Smooth muscle cell (in vitro differentiated cells): ENCODE data around the gene MCTP2. TPM values are rescaled to one million over a fixed set of nuclear protein-coding genes. Genes with fewer than 3 reads are reported as not detected.

ENCODE experiments used
- DNase-seq: peaks from one replicate; lab custom pipeline; 2025; ENCODE audit not compliant: unreplicated experiment; lab: John Stamatoyannopoulos, UW
- H2AFZ ChIP-seq: fragments of 200-600 bp; sonication (generic); 2 replicates; pipeline ENCODE4 v1.6.0; 2016; ENCODE audit warnings: antibody characterized with exemption, low read depth, mild to moderate bottlenecking
- H3F3A ChIP-seq: fragments of 200-600 bp; sonication (generic); 2 replicates; pipeline ENCODE4 v1.6.0; 2017; ENCODE audit warnings: antibody characterized with exemption, low read depth
- H3K27ac ChIP-seq: fragments of 200-600 bp; sonication (generic); 2 replicates; pipeline ENCODE4 v1.5.1; 2016; ENCODE audit warnings: low read depth, mild to moderate bottlenecking
- H3K27me3 ChIP-seq: fragments of 200-600 bp; sonication (generic); 2 replicates; pipeline ENCODE4 v1.6.1; 2016; ENCODE audit warnings: low read depth, mild to moderate bottlenecking
- H3K36me3 ChIP-seq: fragments of 200-600 bp; sonication (generic); 2 replicates; pipeline ENCODE4 v1.5.1; 2016; ENCODE audit warnings: low read depth
- H3K4me1 ChIP-seq: fragments of 200-600 bp; sonication (generic); 2 replicates; pipeline ENCODE4 v1.5.1; 2016; ENCODE audit warnings: low read depth
- H3K4me2 ChIP-seq: fragments of 200-600 bp; sonication (generic); 2 replicates; pipeline ENCODE4 v1.6.0; 2016; ENCODE audit warnings: mild to moderate bottlenecking
- H3K4me3 ChIP-seq: fragments of 200-600 bp; sonication (generic); 2 replicates; pipeline ENCODE4 v1.5.1; 2016; ENCODE audit warnings: mild to moderate bottlenecking
- H3K79me2 ChIP-seq: fragments of 200-600 bp; sonication (generic); 2 replicates; pipeline ENCODE4 v1.6.0; 2016; ENCODE audit warnings: low read depth, mild to moderate bottlenecking
- H3K9ac ChIP-seq: fragments of 200-600 bp; sonication (generic); 2 replicates; pipeline ENCODE4 v1.6.0; 2016; ENCODE audit warnings: low read depth
- H3K9me3 ChIP-seq: fragments of 200-600 bp; sonication (generic); replicated peaks from 2 replicates; pipeline ENCODE4 v1.5.1; 2016; ENCODE audit warnings: low read depth
- H4K20me1 ChIP-seq: fragments of 200-600 bp; sonication (generic); 2 replicates; pipeline ENCODE4 v1.6.0; 2016; ENCODE audit warnings: low read depth
- WGBS: methylation state at CpG from one replicate; pipeline ENCODE4 v1.1.7; 2016; ENCODE audit warnings: low lambda C conversion rate; 5-methylcytosine and 5-hydroxymethylcytosine counted together
- polyA plus RNA-seq: library from polyadenylated mRNA; unstranded; fragments of >200 nt; fragmentation: Nextera tagmentation; extraction: Ambion mirVana; gene quantifications from 2 replicates; pipeline ENCODE4 v1.2.1, GENCODE V29; 2016
- total RNA-seq: library from RNA; depleted of rRNA; stranded (reverse); fragments of >200 nt; gene quantifications from 2 replicates; pipeline ENCODE4 v1.2.3, GENCODE V29; 2014
- TF ChIP-seq, protein P1 (sequence below): fragments of 200-600 bp; sonication (generic); IDR thresholded peaks from 2 replicates; pipeline ENCODE4 v1.5.1; 2017; ENCODE audit warnings: borderline replicate concordance, mild to moderate bottlenecking, antibody characterized with exemption; ENCODE audit not compliant: insufficient read depth, poor library complexity, severe bottlenecking

MCTP2 gene
- total and polyA plus RNA-seq, 2 experiments from 2014 or later: 12.1 to 32.1 TPM

GRCh38 chr15:94212291-94212690, 19.1 kb upstream of the MCTP2 start:
- H3K9me3 ChIP-seq: no peaks in the 10 kb centered on the region
- no peak overlapping the region for H3K27ac ChIP-seq
- no peak overlapping the region for H3K4me3 ChIP-seq
- H3F3A ChIP-seq: no peaks in the 10 kb centered on the region
- no peak overlapping the region for H3K4me2 ChIP-seq
- H3K27me3 ChIP-seq: no peaks in the 10 kb centered on the region
- no peaks in the 10 kb centered on the region for H3K4me1 ChIP-seq
- H3K9ac ChIP-seq: no peak overlapping the region
- no peaks in the 10 kb centered on the region for H3K36me3 ChIP-seq
- TF ChIP-seq, protein P1, sequence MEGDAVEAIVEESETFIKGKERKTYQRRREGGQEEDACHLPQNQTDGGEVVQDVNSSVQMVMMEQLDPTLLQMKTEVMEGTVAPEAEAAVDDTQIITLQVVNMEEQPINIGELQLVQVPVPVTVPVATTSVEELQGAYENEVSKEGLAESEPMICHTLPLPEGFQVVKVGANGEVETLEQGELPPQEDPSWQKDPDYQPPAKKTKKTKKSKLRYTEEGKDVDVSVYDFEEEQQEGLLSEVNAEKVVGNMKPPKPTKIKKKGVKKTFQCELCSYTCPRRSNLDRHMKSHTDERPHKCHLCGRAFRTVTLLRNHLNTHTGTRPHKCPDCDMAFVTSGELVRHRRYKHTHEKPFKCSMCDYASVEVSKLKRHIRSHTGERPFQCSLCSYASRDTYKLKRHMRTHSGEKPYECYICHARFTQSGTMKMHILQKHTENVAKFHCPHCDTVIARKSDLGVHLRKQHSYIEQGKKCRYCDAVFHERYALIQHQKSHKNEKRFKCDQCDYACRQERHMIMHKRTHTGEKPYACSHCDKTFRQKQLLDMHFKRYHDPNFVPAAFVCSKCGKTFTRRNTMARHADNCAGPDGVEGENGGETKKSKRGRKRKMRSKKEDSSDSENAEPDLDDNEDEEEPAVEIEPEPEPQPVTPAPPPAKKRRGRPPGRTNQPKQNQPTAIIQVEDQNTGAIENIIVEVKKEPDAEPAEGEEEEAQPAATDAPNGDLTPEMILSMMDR: no peak
- WGBS: 68% methylated on average over 5 of the region's 5 CpGs
- no peaks in the 10 kb centered on the region for H3K79me2 ChIP-seq
- no peak for DNase-seq
- H4K20me1 ChIP-seq: no peaks in the 10 kb centered on the region
- no peak overlapping the region for H2AFZ ChIP-seq

DNA sequence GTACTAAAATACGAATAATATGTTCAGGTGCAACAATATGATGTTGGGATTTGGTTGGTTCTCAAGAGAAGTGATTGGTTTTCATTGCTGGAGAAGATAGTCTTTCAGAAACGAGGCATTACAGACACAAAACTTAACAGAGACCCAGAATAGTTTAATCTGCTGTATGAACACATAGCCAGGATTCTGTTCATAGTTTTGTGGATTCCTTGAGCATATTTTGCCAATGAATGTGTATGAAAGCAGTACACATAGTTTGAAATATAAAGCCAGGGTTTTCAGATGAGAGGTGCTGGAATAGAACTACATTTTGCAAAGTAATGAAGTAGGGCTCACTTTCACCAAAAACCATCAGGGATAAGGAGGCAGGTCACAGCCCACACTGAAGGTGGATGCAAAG, 5.7 kb upstream of the MCTP2 start:
- no peak for DNase-seq
- no peaks in the 10 kb centered on the region for H3K9me3 ChIP-seq
- no peak overlapping the region for H3K9ac ChIP-seq
- H2AFZ ChIP-seq: no peak overlapping the region
- peaks cover 6% of the 10 kb centered on the region for H3K4me1 ChIP-seq
- H4K20me1 ChIP-seq: no peaks in the 10 kb centered on the region
- peaks cover 2% of the 10 kb centered on the region for H3F3A ChIP-seq
- H3K27ac ChIP-seq: no peak overlapping the region
- no peaks in the 10 kb centered on the region for H3K36me3 ChIP-seq
- H3K4me3 ChIP-seq: no peak overlapping the region
- 51% methylated on average over 2 of the region's 2 CpGs for WGBS
- TF ChIP-seq, protein P1: no peak
- no peaks in the 10 kb centered on the region for H3K27me3 ChIP-seq
- H3K79me2 ChIP-seq: no peaks in the 10 kb centered on the region
- H3K4me2 ChIP-seq: peak overlapping the region; percentile 3

DNA sequence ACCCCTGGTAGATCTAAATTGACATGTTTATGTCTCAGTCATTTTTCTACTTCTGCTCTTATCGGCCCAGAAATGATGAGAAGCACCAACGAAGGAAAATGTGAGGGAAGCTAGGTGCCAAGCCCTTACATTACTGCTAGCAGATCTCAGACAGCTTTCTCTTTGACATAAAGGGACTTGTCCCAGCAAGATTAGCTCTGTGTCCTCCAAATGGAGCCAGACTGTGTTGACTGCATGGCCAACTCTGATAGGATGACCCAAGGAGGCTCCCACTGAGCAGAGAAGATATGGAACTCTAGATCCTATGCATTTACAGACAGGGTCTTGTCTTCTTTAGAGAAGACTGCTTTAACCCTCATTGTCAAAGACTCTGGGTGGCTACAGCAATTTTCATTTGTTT, 2.8 kb upstream of the MCTP2 start:
- no peak for DNase-seq
- TF ChIP-seq, protein P1: no peak
- Histone ChIP-seq H3K27ac (no peak overlapping the region), H3K4me1 (peaks cover 7% of the 10 kb centered on the region), H2AFZ (no peak overlapping the region), H3K4me2 (no peak overlapping the region), H3K27me3 (no peaks in the 10 kb centered on the region), H3F3A (peaks cover 8% of the 10 kb centered on the region), H3K36me3 (no peaks in the 10 kb centered on the region), H3K9ac (no peak overlapping the region), H3K9me3 (no peaks in the 10 kb centered on the region), H4K20me1 (peaks cover 13% of the 10 kb centered on the region), H3K4me3 (no peak overlapping the region), H3K79me2 (peaks cover 11% of the 10 kb centered on the region)
- 91% methylated on average over 2 of the region's 2 CpGs for WGBS

DNA sequence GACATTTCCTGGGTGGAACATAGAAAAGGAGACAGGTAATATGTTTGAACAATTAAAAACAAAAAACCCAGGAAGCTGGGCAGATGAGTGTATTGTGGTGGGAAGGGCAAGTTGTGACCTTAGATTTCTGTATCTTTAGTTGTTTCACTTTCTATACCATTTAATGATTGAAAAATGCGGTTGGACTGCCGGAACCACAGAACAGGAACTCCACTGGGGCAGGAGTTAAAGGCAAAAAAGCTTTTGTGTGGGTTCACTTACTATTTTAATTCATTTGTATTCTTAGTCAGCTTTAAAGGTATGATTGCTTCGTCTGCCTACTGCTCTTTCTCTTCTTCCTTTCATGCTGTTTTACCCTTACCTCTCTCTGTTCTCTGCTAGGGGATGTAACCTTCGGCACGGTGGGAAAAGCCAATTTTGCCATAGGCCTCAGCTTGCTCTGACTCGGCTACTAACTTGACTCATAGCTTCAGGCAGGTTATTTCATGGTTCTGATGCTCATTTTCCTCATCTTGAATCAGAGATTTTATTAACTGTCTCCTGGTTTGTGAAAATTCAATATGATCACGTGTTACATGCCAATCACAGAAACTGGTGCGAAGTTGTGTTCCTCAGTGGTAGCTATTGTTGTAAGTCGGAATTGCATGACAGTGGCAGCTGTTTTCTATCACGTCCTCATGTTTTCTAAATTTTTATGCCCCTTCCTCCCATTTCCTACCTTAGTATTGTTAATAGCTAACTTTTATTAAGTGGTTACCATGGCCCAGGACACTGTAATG, 1.6 kb upstream of the MCTP2 start:
- Histone ChIP-seq H3F3A (peaks cover 8% of the 10 kb centered on the region), H3K36me3 (no peaks in the 10 kb centered on the region), H3K4me2 (peak overlapping the region; percentile 89), H3K27me3 (no peaks in the 10 kb centered on the region), H2AFZ (no peak overlapping the region), H3K9me3 (no peaks in the 10 kb centered on the region), H3K9ac (peak overlapping the region; percentile 74), H3K27ac (peak overlapping the region; percentile 85), H4K20me1 (peaks cover 22% of the 10 kb centered on the region), H3K4me1 (peaks cover 11% of the 10 kb centered on the region), H3K4me3 (peak overlapping the region; percentile 89), H3K79me2 (peaks cover 11% of the 10 kb centered on the region)
- TF ChIP-seq, protein P1: no peak
- 86% methylated on average over 10 of the region's 10 CpGs for WGBS
- DNase-seq: no peak
